HFFc6 (cell line): ENCODE results near the gene TBL2. TPM values are rescaled to one million over a fixed set of nuclear protein-coding genes. Genes with fewer than 3 reads are reported as not detected.
"Not testable (repeated sequence)": the region's sequence is repeated elsewhere in the genome, so short reads cannot be mapped to it uniquely, and the experiment has no call there.

ENCODE experiments used
- DNase-seq: peaks from one replicate; pipeline ENCODE4 v3.0.0-alpha.2; 2018
- H3K27ac Mint-ChIP-seq: 2 replicates; pipeline ENCODE4 v1.8.0; 2020; ENCODE audit warnings: mild to moderate bottlenecking, mixed read lengths
- H3K27me3 Mint-ChIP-seq: 2 replicates; pipeline ENCODE4 v1.8.0; 2021; ENCODE audit warnings: mild to moderate bottlenecking, moderate library complexity, mixed read lengths; ENCODE audit not compliant: insufficient read depth
- H3K36me3 Mint-ChIP-seq: 2 replicates; pipeline ENCODE4 v1.8.0; 2021; ENCODE audit warnings: low read depth, mixed read lengths
- H3K4me1 Mint-ChIP-seq: 2 replicates; pipeline ENCODE4 v1.8.0; 2020; ENCODE audit warnings: low read depth, mixed read lengths
- H3K4me3 Mint-ChIP-seq: 2 replicates; pipeline ENCODE4 v1.8.0; 2020; ENCODE audit warnings: mild to moderate bottlenecking, moderate library complexity, mixed read lengths
- H3K9me3 Mint-ChIP-seq: 2 replicates; pipeline ENCODE4 v1.8.0; 2020; ENCODE audit warnings: mild to moderate bottlenecking, mixed read lengths
- total RNA-seq, 6 experiments: library from RNA; stranded (reverse); fragmentation: NEBNext Ultra II Directional; extraction: Animal tissue kit (Norgen Biotek cat#: 25700); gene quantifications; 2 replicates in 1 of 6; 3 replicates in 5 of 6; pipeline ENCODE4 v1.2.3, GENCODE V29; 2021
- TF ChIP-seq, protein P1 (sequence below): fragments of 200-600 bp; sonication (generic); IDR thresholded peaks from 2 replicates; pipeline ENCODE4 v1.5.0; 2021; ENCODE audit warnings: antibody characterized with exemption, mild to moderate bottlenecking

Gene TBL2
- total RNA-seq, 6 experiments from 2014 or later = 34.3 to 48.1 (median 38.8) TPM

DNA sequence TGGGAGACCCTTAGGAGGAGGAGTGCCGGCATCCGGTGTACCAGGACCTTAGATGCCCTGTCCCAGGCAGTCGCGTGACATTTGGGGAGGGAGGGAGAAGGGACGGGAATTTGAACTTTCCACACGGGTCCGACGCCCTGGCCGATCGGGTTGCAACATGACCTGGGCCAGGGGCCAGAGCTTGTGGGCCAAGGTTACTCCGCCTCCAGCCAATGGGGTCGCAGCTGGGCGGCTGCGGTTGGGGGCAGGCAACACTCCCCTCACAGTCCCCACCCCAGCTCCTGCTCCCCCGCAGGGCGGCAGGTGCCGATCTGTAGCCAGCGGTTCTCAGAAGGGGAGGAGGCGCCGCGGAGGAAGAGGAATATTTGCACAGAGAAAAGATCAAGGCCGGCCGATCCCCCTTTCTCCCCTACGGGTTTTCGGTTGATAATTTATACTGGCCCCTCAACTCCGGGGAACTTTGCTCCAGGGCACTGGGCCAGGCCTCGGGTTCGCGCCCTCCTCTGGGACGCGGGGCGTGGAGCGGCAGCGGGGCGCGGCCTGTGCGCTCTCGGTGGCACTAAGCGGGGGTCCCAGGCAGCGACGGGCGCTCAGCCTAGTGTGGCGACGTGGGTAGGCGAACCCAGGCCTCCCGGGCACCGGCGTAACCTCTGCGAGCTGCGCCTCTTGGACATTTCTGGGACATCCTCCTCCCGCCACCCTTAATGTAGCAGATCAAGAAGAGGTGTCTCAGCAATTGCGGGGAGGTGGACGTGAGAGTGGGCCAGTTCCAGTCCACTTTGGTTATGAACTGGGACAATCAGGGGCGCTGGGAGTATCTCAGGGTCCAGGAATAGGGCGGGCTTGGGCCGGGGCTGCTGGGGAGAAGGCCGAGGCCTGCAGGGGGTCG is 44.8 kb upstream of the TBL2 start:
- DNase-seq = no peak
- Mint-ChIP-seq H3K9me3 (no peaks in the 10 kb centered on the region), H3K27me3 (peaks cover 37% of the 10 kb centered on the region)

DNA sequence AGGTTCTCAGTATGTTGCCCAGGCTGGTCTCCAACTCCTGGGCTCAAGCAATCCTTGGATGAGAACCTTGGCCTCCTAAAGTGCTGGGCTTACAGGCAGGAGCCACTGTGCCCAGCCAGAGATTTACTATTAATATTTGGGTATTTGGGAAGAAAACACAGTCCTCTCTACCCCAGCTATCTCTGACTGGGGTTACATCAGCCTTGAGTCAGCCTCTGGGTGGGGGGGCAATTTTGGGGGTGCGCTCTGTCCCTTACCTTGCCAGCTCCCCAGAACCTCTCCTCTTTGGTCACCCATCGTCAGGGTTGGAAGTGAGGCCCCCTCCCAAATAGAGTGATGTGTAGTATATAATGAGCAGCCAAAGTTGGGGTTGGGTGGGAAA is 44.1 kb upstream of the TBL2 start:
- Mint-ChIP-seq H3K36me3 (no peaks in the 10 kb centered on the region), H3K27me3 (peaks cover 32% of the 10 kb centered on the region), H3K27ac (no peak overlapping the region), H3K4me3 (no peak overlapping the region), H3K9me3 (no peaks in the 10 kb centered on the region), H3K4me1 (no peaks in the 10 kb centered on the region)
- TF ChIP-seq, protein P1, sequence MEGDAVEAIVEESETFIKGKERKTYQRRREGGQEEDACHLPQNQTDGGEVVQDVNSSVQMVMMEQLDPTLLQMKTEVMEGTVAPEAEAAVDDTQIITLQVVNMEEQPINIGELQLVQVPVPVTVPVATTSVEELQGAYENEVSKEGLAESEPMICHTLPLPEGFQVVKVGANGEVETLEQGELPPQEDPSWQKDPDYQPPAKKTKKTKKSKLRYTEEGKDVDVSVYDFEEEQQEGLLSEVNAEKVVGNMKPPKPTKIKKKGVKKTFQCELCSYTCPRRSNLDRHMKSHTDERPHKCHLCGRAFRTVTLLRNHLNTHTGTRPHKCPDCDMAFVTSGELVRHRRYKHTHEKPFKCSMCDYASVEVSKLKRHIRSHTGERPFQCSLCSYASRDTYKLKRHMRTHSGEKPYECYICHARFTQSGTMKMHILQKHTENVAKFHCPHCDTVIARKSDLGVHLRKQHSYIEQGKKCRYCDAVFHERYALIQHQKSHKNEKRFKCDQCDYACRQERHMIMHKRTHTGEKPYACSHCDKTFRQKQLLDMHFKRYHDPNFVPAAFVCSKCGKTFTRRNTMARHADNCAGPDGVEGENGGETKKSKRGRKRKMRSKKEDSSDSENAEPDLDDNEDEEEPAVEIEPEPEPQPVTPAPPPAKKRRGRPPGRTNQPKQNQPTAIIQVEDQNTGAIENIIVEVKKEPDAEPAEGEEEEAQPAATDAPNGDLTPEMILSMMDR = no peak
- no peak for DNase-seq

More for the DNA sequence above, 44.8 kb upstream of the TBL2 start:
- H3K4me1 Mint-ChIP-seq = no peaks in the 10 kb centered on the region; the same call in 1 of the 2 replicates
- TF ChIP-seq, protein P1 = no peak
- no peak overlapping the region for H3K27ac Mint-ChIP-seq
- H3K4me3 Mint-ChIP-seq = no peak overlapping the region
- no peaks in the 10 kb centered on the region for H3K36me3 Mint-ChIP-seq

DNA sequence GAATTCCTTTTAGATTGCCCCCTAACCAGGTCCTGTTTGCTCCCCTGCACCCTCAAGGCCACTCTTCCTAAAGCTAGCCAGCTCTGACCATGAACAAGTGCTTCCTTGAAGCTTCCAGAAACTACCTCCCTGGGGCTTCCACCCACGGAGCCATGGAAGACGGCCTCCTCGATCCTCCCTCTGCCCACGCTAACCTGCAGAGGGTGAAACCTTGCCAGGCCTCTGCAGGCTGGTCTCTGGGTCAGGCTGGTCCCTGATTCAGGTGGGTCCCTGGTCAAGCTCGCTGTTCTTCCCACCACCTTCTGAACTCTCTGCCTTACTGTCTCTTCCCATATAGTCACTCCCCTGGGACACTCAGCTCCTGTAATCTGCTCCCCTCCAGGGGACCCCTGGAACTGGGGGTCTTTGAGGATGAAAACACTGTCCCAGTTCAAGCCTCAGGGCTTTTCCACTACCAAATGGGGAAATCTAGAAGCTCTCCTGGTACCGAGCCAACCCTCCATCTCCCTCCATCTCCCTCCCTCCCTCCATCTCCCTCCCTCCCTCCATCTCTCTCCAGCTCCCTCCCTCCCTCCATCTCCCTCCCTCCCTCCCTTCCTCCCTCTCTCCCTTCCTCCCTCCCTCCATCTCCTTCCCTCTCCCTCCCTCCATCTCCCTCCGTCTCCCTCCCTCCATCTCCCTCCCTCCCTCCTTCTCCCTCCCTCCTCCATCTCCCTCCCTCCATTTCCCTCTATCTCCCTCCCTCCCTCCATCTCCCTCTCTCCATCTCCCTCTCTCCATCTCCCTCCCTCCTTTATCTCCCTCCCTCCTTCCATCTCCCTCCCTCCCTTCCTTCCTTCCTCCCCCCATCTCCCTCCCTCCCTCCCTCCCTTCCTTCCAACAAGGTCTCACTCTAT is 43.0 kb upstream of the TBL2 start:
- TF ChIP-seq, protein P1 = no peak
- Mint-ChIP-seq H3K36me3 (no peaks in the 10 kb centered on the region), H3K9me3 (no peaks in the 10 kb centered on the region), H3K4me3 (no peak overlapping the region), H3K27ac (no peak overlapping the region), H3K4me1 (no peaks in the 10 kb centered on the region), H3K27me3 (peaks cover 29% of the 10 kb centered on the region)
- no peak for DNase-seq

DNA sequence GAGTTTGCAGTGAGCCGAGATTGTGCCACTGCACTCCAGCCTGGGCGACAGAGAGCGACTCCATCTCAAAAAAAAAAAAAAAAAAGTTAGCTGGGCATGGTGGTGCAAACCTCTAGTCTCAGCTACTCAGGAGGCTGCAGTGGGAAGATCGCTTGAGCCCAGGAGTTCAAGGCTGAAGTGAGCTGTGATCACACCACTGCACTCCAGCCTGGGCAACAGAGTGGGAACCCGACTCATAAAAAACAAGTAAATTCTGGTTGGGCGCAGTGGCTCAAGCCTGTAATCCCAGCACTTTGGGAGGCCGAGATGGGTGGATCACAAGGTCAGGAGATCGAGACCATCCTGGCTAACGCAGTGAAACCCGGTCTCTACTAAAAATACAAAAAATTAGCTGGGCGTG is 41.0 kb upstream of the TBL2 start:
- H3K27ac Mint-ChIP-seq, H3K36me3 Mint-ChIP-seq, H3K9me3 Mint-ChIP-seq, DNase-seq, H3K4me3 Mint-ChIP-seq, H3K4me1 Mint-ChIP-seq: not testable (repeated sequence)
- H3K27me3 Mint-ChIP-seq = peaks cover 19% of the 10 kb centered on the region

DNA sequence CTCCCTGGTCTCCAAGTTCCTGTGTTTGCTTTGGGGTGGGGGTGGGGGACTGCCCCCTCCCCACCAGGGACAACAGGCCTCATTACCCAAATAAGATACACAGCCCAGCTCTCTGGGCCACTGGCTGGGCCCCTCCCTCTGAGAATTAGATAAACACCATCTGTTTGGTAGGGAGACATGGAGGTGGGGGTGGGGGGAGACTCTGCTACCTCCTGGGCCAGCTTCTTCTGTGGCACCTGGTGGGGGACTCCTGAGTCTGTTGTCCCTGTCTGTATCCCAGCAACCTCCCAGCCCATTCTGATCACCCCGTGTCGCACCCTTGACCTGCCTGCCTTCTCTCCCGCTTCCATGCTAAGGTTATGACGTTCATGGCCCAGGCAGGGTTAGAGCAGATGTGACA is 40.2 kb upstream of the TBL2 start:
- H3K27me3 Mint-ChIP-seq = peaks cover 17% of the 10 kb centered on the region
- H3K4me3 Mint-ChIP-seq = no peak overlapping the region
- H3K36me3 Mint-ChIP-seq = no peaks in the 10 kb centered on the region
- no peaks in the 10 kb centered on the region for H3K9me3 Mint-ChIP-seq
- H3K4me1 Mint-ChIP-seq = 0 out of 2 replicates have a peak, but pooled peaks cover 7% of the 10 kb centered on the region
- H3K27ac Mint-ChIP-seq = no peak overlapping the region
- DNase-seq = no peak
- TF ChIP-seq, protein P1 = no peak

DNA sequence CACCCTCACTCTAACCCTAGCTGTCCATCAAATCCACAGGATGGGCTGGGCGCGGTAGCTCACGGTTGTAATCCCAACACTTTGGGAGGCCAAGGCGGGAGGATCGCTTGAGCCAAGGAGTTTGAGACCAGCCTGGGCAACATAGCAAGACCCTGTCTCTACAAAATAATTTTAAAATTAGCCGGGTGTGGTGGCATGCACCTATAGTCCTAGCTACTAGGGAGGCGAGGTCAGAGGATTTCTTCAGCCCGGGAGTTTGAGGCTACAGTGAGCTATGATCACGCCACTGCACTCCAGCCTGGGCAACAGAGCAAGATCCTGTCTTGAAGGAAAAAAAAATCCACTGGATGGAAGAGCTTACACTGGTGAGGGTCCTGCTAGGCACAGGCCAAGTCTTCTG is 39.1 kb upstream of the TBL2 start:
- H3K36me3 Mint-ChIP-seq, H3K27me3 Mint-ChIP-seq, H3K27ac Mint-ChIP-seq, H3K4me3 Mint-ChIP-seq, H3K9me3 Mint-ChIP-seq, DNase-seq: not testable (repeated sequence)
- H3K4me1 Mint-ChIP-seq = peaks cover 14% of the 10 kb centered on the region
